Measurements from ENCODE around the gene CAPN5. TPM values are rescaled to one million over a fixed set of nuclear protein-coding genes. Genes with fewer than 3 reads are reported as not detected.

Gene CAPN5
- total RNA-seq, 2 experiments from 2014 or later = 5.1 to 6.9 TPM

- ChIA-PET POLR2A (no interaction called here), CTCF (no interaction called here)
- H3K27ac Mint-ChIP-seq = no peak overlapping the region
Measured at GRCh38 chr11:77165066-77165465, 98.3 kb downstream of the CAPN5 start.

GRCh38 chr11:77166021-77166420 lies 99.2 kb downstream of the CAPN5 start:
- POLR2A ChIA-PET = interaction anchor here (0.5 kb wide), 1 partner anchor 399 kb away, joined by 4 read pairs; no protein-coding TSS in a partner anchor
- no peaks in the 10 kb centered on the region for H3K4me1 Mint-ChIP-seq (ENCODE audit: low read depth)
- TF ChIP-seq CTCF (IDR thresholded peaks at IDR 0.05) = no peak
- ATAC-seq (ENCODE audit: poor library complexity) (no peak), DNase-seq (no peak)
- H3K4me3 Mint-ChIP-seq = no peak overlapping the region
- Histone ChIP-seq H3K4me1 (ENCODE audit: insufficient read depth, low read length) (no peaks in the 10 kb centered on the region), H3K27ac (ENCODE audit: low read depth in 1 of 2, low read length in 2 of 2) (no peak overlapping the region), H3K27me3 (ENCODE audit: control insufficient read depth in 1 of 2, insufficient read depth in 2 of 2, low read length in 2 of 2) (no peaks in the 10 kb centered on the region), H3K36me3 (ENCODE audit: insufficient read depth, low read length) (no peaks in the 10 kb centered on the region), H3K9me3 (ENCODE audit: control insufficient read depth in 1 of 2, insufficient read depth in 1 of 2, low read length in 2 of 2) (no peaks in the 10 kb centered on the region), H3K4me3 (ENCODE audit: low read length) (no peak overlapping the region)
- intact Hi-C loops (cut with DNase I, micrococcal nuclease) = no loop called here
- H3K27me3 Mint-ChIP-seq = no peaks in the 10 kb centered on the region
- H3K36me3 Mint-ChIP-seq (ENCODE audit: low read depth) = no peaks in the 10 kb centered on the region
- H3K27ac Mint-ChIP-seq = no peak overlapping the region
- no peaks in the 10 kb centered on the region for H3K9me3 Mint-ChIP-seq
- CTCF ChIA-PET = interaction anchor here (1.3 kb wide), 1 partner anchor 39 kb away, joined by 4 read pairs; no protein-coding TSS in a partner anchor

More at GRCh38 chr11:77165066-77165465, 98.3 kb downstream of the CAPN5 start:
- no peaks in the 10 kb centered on the region for H3K4me1 Mint-ChIP-seq (ENCODE audit: low read depth)
- H3K27me3 ChIP-seq (ENCODE audit: control insufficient read depth in 1 of 2, insufficient read depth in 2 of 2, low read length in 2 of 2) = no peaks in the 10 kb centered on the region
- H3K4me3 Mint-ChIP-seq = no peak overlapping the region
- no peaks in the 10 kb centered on the region for H3K36me3 Mint-ChIP-seq (ENCODE audit: low read depth)
- no peak overlapping the region for H3K4me3 ChIP-seq (ENCODE audit: low read length)
- no peaks in the 10 kb centered on the region for H3K9me3 ChIP-seq (ENCODE audit: control insufficient read depth in 1 of 2, insufficient read depth in 1 of 2, low read length in 2 of 2)
- no peak for TF ChIP-seq CTCF (IDR thresholded peaks at IDR 0.05)
- intact Hi-C loops (cut with DNase I, micrococcal nuclease) = no loop called here
- H3K27me3 Mint-ChIP-seq = no peaks in the 10 kb centered on the region
- no peaks in the 10 kb centered on the region for H3K36me3 ChIP-seq (ENCODE audit: insufficient read depth, low read length)
- no peak for DNase-seq
- H3K4me1 ChIP-seq (ENCODE audit: insufficient read depth, low read length) = no peaks in the 10 kb centered on the region
- no peaks in the 10 kb centered on the region for H3K9me3 Mint-ChIP-seq
- H3K27ac ChIP-seq (ENCODE audit: low read depth in 1 of 2, low read length in 2 of 2) = no peak overlapping the region
- no peak for ATAC-seq (ENCODE audit: poor library complexity)

- POLR2A ChIA-PET = no interaction called here
- H3K27ac ChIP-seq (ENCODE audit: low read depth in 1 of 2, low read length in 2 of 2) = no peak overlapping the region
- no peak overlapping the region for H3K4me3 ChIP-seq (ENCODE audit: low read length)
- intact Hi-C loops (cut with DNase I, micrococcal nuclease) = no loop called here
- DNase-seq (no peak), ATAC-seq (ENCODE audit: poor library complexity) (no peak)
- no peak for TF ChIP-seq CTCF (IDR thresholded peaks at IDR 0.05)
- no peaks in the 10 kb centered on the region for H3K27me3 ChIP-seq (ENCODE audit: control insufficient read depth in 1 of 2, insufficient read depth in 2 of 2, low read length in 2 of 2)
- Mint-ChIP-seq H3K27ac (no peak overlapping the region), H3K27me3 (no peaks in the 10 kb centered on the region), H3K9me3 (no peaks in the 10 kb centered on the region), H3K36me3 (ENCODE audit: low read depth) (no peaks in the 10 kb centered on the region), H3K4me3 (no peak overlapping the region), H3K4me1 (ENCODE audit: low read depth) (no peaks in the 10 kb centered on the region)
- no peaks in the 10 kb centered on the region for H3K9me3 ChIP-seq (ENCODE audit: control insufficient read depth in 1 of 2, insufficient read depth in 1 of 2, low read length in 2 of 2)
- no peaks in the 10 kb centered on the region for H3K4me1 ChIP-seq (ENCODE audit: insufficient read depth, low read length)
- H3K36me3 ChIP-seq (ENCODE audit: insufficient read depth, low read length) = no peaks in the 10 kb centered on the region
- CTCF ChIA-PET = no interaction called here
Measured at GRCh38 chr11:77167111-77167626, 100.4 kb downstream of the CAPN5 start.
